Esophagus squamous epithelium (tissue), 4 donors: ENCODE results near the gene METTL21C.

Experiments
- CTCF ChIP-seq, 6 experiments: fragments of 450-650 bp in 4 of 6; fragments of 200-600 bp in 2 of 6; sonication (generic) in 2 of 6; IDR thresholded peaks; one replicate each; pipeline ENCODE4 v1.5.1; 2016 to 2019; ENCODE audit warnings: antibody characterized with exemption in 6 of 6, mild to moderate bottlenecking in 4 of 6, moderate library complexity in 4 of 6
- POLR2A ChIP-seq, 4 donors: fragments of 450-650 bp; IDR thresholded peaks; one replicate each; pipeline ENCODE4 v1.6.1; 2017; ENCODE audit warnings: antibody characterized with exemption in 4 of 4, mild to moderate bottlenecking in 4 of 4, moderate library complexity in 3 of 4

- TF ChIP-seq CTCF (IDR thresholded peaks at IDR 0.05) (no peak), POLR2A (IDR thresholded peaks at IDR 0.05) (no peak)
Observed at GRCh38 chr13:102690883-102691282, 4.0 kb downstream of the METTL21C start.
